Measurements from ENCODE around the gene ADAMTSL1. TPM values are rescaled to one million over a fixed set of nuclear protein-coding genes. Genes with fewer than 3 reads are reported as not detected.

ADAMTSL1 gene
- total RNA-seq, 1 experiment from 2014 or later, result not detected

- BruUV-seq (replicated peaks), result no TSS peak
- CTCF ChIA-PET, result no interaction called here
- no peak for ATAC-seq
Observed at GRCh38 chr9:18921366-18922075, 447.6 kb downstream of the ADAMTSL1 start.

More at GRCh38 chr9:18921366-18922075, 447.6 kb downstream of the ADAMTSL1 start:
- no peak overlapping the region for H3K4me3 ChIP-seq (replicated peaks in 1 of 2; ENCODE audit: low read depth in 1 of 2, low read length in 2 of 2)
- no peak overlapping the region for H3K4me2 ChIP-seq (ENCODE audit: low read length)
- H3K27me3 ChIP-seq (ENCODE audit: insufficient read depth, low read length), result no peaks in the 10 kb centered on the region
- H3K79me2 ChIP-seq (ENCODE audit: insufficient read depth, low read length), result no peaks in the 10 kb centered on the region
- no peaks in the 10 kb centered on the region for H3K9me3 ChIP-seq (ENCODE audit: control insufficient read depth in 1 of 2, insufficient read depth in 1 of 2, low read depth in 1 of 2, low read length in 2 of 2)
- no peak overlapping the region for H2AFZ ChIP-seq (ENCODE audit: low read depth, low read length, poor library complexity, severe bottlenecking)
- H3K4me1 ChIP-seq (ENCODE audit: control insufficient read depth in 1 of 2, insufficient read depth in 2 of 2, low read length in 2 of 2), result no peaks in the 10 kb centered on the region
- no peak overlapping the region for H3K9ac ChIP-seq (ENCODE audit: low read length)
- H4K20me1 ChIP-seq (ENCODE audit: insufficient read depth), result no peaks in the 10 kb centered on the region
- intact Hi-C loops (cut with micrococcal nuclease), result no loop called here
- POLR2A ChIA-PET, result no interaction called here
- RAD21 ChIA-PET (ENCODE audit: low non-redundant PET in 1 of 2, low total read pairs in 2 of 2, uncharacterized antibody in 2 of 2, unreplicated experiment in 2 of 2), result no interaction called here
- H3K36me3 ChIP-seq (ENCODE audit: control insufficient read depth in 1 of 2, insufficient read depth in 2 of 2, low read length in 2 of 2), result no peaks in the 10 kb centered on the region
- no peak for TF ChIP-seq SRF (IDR thresholded peaks at IDR 0.05; ENCODE audit: low read depth)
- TF ChIP-seq EGR1 (IDR thresholded peaks at IDR 0.05; ENCODE audit: low read depth), result no peak
- TF ChIP-seq ATF3 (IDR thresholded peaks at IDR 0.05), result no peak
- no peak for TF ChIP-seq RAD21 (IDR thresholded peaks at IDR 0.05; ENCODE audit: low read depth)
- TF ChIP-seq, protein P1, sequence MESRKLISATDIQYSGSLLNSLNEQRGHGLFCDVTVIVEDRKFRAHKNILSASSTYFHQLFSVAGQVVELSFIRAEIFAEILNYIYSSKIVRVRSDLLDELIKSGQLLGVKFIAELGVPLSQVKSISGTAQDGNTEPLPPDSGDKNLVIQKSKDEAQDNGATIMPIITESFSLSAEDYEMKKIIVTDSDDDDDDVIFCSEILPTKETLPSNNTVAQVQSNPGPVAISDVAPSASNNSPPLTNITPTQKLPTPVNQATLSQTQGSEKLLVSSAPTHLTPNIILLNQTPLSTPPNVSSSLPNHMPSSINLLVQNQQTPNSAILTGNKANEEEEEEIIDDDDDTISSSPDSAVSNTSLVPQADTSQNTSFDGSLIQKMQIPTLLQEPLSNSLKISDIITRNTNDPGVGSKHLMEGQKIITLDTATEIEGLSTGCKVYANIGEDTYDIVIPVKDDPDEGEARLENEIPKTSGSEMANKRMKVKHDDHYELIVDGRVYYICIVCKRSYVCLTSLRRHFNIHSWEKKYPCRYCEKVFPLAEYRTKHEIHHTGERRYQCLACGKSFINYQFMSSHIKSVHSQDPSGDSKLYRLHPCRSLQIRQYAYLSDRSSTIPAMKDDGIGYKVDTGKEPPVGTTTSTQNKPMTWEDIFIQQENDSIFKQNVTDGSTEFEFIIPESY (IDR thresholded peaks at IDR 0.05; ENCODE audit: extremely low read depth, insufficient replicate concordance, low read length), result no peak
- TF ChIP-seq POLR2AphosphoS5 (IDR thresholded peaks at IDR 0.05; ENCODE audit: low read depth, low read length), result no peak
- no peak for TF ChIP-seq ZNF274 (IDR thresholded peaks at IDR 0.05; ENCODE audit: low read depth, low read length)
- no peak for TF ChIP-seq YY1 (IDR thresholded peaks at IDR 0.05; ENCODE audit: extremely low read depth, insufficient replicate concordance, low read depth, low read length)
- TF ChIP-seq, protein P2, sequence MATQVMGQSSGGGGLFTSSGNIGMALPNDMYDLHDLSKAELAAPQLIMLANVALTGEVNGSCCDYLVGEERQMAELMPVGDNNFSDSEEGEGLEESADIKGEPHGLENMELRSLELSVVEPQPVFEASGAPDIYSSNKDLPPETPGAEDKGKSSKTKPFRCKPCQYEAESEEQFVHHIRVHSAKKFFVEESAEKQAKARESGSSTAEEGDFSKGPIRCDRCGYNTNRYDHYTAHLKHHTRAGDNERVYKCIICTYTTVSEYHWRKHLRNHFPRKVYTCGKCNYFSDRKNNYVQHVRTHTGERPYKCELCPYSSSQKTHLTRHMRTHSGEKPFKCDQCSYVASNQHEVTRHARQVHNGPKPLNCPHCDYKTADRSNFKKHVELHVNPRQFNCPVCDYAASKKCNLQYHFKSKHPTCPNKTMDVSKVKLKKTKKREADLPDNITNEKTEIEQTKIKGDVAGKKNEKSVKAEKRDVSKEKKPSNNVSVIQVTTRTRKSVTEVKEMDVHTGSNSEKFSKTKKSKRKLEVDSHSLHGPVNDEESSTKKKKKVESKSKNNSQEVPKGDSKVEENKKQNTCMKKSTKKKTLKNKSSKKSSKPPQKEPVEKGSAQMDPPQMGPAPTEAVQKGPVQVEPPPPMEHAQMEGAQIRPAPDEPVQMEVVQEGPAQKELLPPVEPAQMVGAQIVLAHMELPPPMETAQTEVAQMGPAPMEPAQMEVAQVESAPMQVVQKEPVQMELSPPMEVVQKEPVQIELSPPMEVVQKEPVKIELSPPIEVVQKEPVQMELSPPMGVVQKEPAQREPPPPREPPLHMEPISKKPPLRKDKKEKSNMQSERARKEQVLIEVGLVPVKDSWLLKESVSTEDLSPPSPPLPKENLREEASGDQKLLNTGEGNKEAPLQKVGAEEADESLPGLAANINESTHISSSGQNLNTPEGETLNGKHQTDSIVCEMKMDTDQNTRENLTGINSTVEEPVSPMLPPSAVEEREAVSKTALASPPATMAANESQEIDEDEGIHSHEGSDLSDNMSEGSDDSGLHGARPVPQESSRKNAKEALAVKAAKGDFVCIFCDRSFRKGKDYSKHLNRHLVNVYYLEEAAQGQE (IDR thresholded peaks at IDR 0.05; ENCODE audit: low read depth), result no peak
- no peak overlapping the region for H3K27ac ChIP-seq (ENCODE audit: low read depth, low read length)
- no peaks in the 10 kb centered on the region for H3K9me2 ChIP-seq (ENCODE audit: insufficient read depth)
- no peak for DNase-seq (ENCODE audit: low read depth, low spot score)
